Cardiac muscle cell (in vitro differentiated cells and primary cell): ENCODE results near the gene LENG1. TPM values are rescaled to one million over a fixed set of nuclear protein-coding genes. Genes with fewer than 3 reads are reported as not detected.

ENCODE experiments used
- DNase-seq, 2 donors: peaks; one replicate each; pipeline versions ENCODE4 v3.0.0 to v3.0.0-alpha.2; 2010 to 2017; ENCODE audit warnings: low read depth in 1 of 2, low spot score in 1 of 2
- H3K27ac ChIP-seq: fragments of 200-600 bp; sonication (generic); 2 replicates; pipeline ENCODE4 v1.5.1; 2016
- H3K27me3 ChIP-seq: fragments of 200-600 bp; sonication (generic); 2 replicates; pipeline ENCODE4 v1.6.0; 2016; ENCODE audit warnings: control low read depth
- H3K36me3 ChIP-seq: fragments of 200-600 bp; sonication (generic); 2 replicates; pipeline ENCODE4 v1.5.1; 2016; ENCODE audit warnings: control low read depth
- H3K4me1 ChIP-seq: fragments of 200-600 bp; sonication (generic); 2 replicates; pipeline ENCODE4 v1.8.1; 2017; ENCODE audit warnings: low read depth, mild to moderate bottlenecking, mixed run types
- H3K4me3 ChIP-seq: fragments of 200-600 bp; sonication (generic); 2 replicates; pipeline ENCODE4 v1.5.1; 2016; ENCODE audit warnings: mild to moderate bottlenecking
- H3K9me3 ChIP-seq: fragments of 200-600 bp; sonication (generic); 2 replicates; pipeline ENCODE4 v1.5.1; 2017; ENCODE audit warnings: low read depth, mild to moderate bottlenecking, control low read depth
- CTCF ChIP-seq: IDR thresholded peaks from 2 replicates; pipeline ENCODE4 v1.5.1; 2012; ENCODE audit warnings: low read depth, mild to moderate bottlenecking, low read length
- polyA plus RNA-seq: library from polyadenylated mRNA; unstranded; fragments of >200 nt; fragmentation: Nextera tagmentation; extraction: Ambion mirVana; gene quantifications from 2 replicates; pipeline ENCODE4 v1.2.1, GENCODE V29; 2016
- total RNA-seq: library from RNA; depleted of rRNA; stranded (reverse); fragments of >200 nt; gene quantifications from 2 replicates; pipeline ENCODE4 v1.2.3, GENCODE V29; 2016

LENG1 gene
- total and polyA plus RNA-seq, 2 experiments from 2014 or later: 10.6 to 10.8 TPM

DNA sequence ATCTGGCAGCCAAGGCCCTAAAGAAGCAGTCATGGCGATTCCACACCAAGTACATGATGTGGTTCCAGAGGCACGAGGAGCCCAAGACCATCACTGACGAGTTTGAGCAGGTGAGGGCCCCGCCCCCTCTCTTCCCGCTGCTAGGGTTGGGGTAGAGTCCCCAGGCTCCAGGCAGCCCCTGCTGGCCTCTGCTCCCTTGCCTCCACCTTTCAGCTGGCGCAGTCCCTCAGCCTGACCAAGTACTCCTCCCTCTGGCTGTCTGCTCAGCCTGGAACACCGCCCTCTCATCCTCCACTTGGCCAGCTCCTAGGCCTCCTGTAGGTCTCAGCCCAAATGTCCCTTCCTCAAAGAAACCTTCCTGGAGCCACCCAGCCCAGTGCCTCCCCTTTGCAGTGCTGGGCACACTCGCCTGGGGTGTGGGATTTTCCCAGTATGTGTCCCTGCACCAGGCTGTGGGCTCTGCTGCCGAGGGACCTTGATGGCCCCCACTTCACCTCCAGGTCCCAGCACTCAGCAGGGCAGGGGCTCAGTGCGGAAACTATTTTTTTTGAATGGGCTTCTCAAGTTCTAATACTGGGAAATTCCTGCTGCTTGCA, 5.7 kb downstream of the LENG1 start:
- peaks cover 3% of the 10 kb centered on the region for H3K4me1 ChIP-seq
- no peak for TF ChIP-seq CTCF
- H3K36me3 ChIP-seq: peaks cover 53% of the 10 kb centered on the region
- no peak overlapping the region for H3K4me3 ChIP-seq
- no peaks in the 10 kb centered on the region for H3K27me3 ChIP-seq
- H3K27ac ChIP-seq: peak overlapping the region; percentile 25
- no peaks in the 10 kb centered on the region for H3K9me3 ChIP-seq
- no peak for DNase-seq

GRCh38 chr19:54152878-54153524, 6.5 kb downstream of the LENG1 start:
- H3K27me3 ChIP-seq: no peaks in the 10 kb centered on the region
- no peak for DNase-seq
- H3K4me1 ChIP-seq: no peaks in the 10 kb centered on the region
- H3K4me3 ChIP-seq: no peak overlapping the region
- TF ChIP-seq CTCF: no peak
- no peaks in the 10 kb centered on the region for H3K9me3 ChIP-seq
- H3K27ac ChIP-seq: no peak overlapping the region
- peaks cover 62% of the 10 kb centered on the region for H3K36me3 ChIP-seq

GRCh38 chr19:54152267-54152666, 7.3 kb downstream of the LENG1 start:
- H3K27me3 ChIP-seq: no peaks in the 10 kb centered on the region
- no peaks in the 10 kb centered on the region for H3K9me3 ChIP-seq
- H3K4me3 ChIP-seq: no peak overlapping the region
- H3K36me3 ChIP-seq: peaks cover 65% of the 10 kb centered on the region
- DNase-seq: no peak
- no peak overlapping the region for H3K27ac ChIP-seq
- no peak for TF ChIP-seq CTCF
- H3K4me1 ChIP-seq: no peaks in the 10 kb centered on the region

DNA sequence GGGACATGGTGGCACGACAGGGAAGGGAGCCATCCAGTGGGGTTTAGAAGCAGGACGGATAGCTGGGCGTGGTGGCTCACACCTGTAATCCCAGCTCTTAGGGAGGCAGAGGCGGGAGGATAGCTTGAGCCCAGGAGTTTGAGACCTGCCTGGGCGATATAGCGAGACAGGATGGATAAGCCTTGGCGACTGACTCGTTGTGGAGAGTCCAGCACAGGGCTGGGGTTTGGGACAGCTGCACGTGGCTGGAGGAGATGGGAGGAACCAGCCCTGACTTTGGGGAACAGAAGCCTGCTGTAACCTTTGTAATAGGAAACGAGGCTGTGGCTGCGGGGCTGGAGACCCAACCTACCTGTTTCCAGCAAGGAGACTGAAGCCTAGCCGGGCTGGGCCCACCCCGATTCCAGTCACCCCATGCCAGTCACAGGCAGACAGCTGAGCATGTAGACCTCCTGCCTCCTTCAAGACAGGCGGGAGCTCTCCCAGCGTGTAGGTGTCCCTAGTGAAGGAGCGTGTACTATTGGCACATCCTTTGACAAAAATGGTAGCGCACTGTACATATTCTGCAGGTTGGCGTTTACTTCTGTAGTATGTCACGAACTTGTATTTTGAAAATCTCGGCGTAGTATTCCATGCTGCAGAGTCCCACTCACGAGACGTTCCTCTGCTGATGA, 8.0 kb downstream of the LENG1 start:
- DNase-seq: no peak
- H3K9me3 ChIP-seq: no peaks in the 10 kb centered on the region
- TF ChIP-seq CTCF: no peak
- peaks cover 69% of the 10 kb centered on the region for H3K36me3 ChIP-seq
- H3K4me3 ChIP-seq: no peak overlapping the region
- H3K27ac ChIP-seq: no peak overlapping the region
- H3K27me3 ChIP-seq: no peaks in the 10 kb centered on the region
- H3K4me1 ChIP-seq: no peaks in the 10 kb centered on the region

GRCh38 chr19:54149021-54149812, 10.3 kb downstream of the LENG1 start:
- no peak overlapping the region for H3K4me3 ChIP-seq
- no peaks in the 10 kb centered on the region for H3K9me3 ChIP-seq
- H3K27ac ChIP-seq: no peak overlapping the region
- no peaks in the 10 kb centered on the region for H3K27me3 ChIP-seq
- DNase-seq: no peak
- H3K36me3 ChIP-seq: peaks cover 77% of the 10 kb centered on the region
- no peaks in the 10 kb centered on the region for H3K4me1 ChIP-seq
- no peak for TF ChIP-seq CTCF
